ENCODE results near the gene SZT2. TPM values are rescaled to one million over a fixed set of nuclear protein-coding genes. Genes with fewer than 3 reads are reported as not detected.
"Not testable (repeated sequence)": the region's sequence is repeated elsewhere in the genome, so short reads cannot be mapped to it uniquely, and the experiment has no call there.

SZT2 gene
- total RNA-seq, 2 donors from 2014 or later: 51.4 to 51.6 TPM

GRCh38 chr1:43453442-43454269 lies 64.0 kb downstream of the SZT2 start, which contains the start of gene HYI:
TSS of gene HYI (minus strand) at chr1:43453931. CDS start at chr1:43453793, 138 bp downstream.
- Mint-ChIP-seq H3K27ac (peak within 1 kb of the TSS; percentile 87), H3K4me3 (peak within 1 kb of the TSS; percentile 89 to 95), H3K27me3 (ENCODE audit: low read depth) (peaks cover 19% of the 10 kb centered on the region), H3K9me3 (peaks cover 0 to 2% of the 10 kb centered on the region in 2 donors), H3K4me1 (ENCODE audit: low read depth) (peaks cover 22% of the 10 kb centered on the region), H3K36me3 (ENCODE audit: insufficient read depth in 2 of 2) (peaks cover 9 to 11% of the 10 kb centered on the region in 2 donors)
- DNase-seq (peak; percentile 76 to 80), ATAC-seq (replicated peaks in 1 of 2) (peak; percentile 72 to 73)

DNA sequence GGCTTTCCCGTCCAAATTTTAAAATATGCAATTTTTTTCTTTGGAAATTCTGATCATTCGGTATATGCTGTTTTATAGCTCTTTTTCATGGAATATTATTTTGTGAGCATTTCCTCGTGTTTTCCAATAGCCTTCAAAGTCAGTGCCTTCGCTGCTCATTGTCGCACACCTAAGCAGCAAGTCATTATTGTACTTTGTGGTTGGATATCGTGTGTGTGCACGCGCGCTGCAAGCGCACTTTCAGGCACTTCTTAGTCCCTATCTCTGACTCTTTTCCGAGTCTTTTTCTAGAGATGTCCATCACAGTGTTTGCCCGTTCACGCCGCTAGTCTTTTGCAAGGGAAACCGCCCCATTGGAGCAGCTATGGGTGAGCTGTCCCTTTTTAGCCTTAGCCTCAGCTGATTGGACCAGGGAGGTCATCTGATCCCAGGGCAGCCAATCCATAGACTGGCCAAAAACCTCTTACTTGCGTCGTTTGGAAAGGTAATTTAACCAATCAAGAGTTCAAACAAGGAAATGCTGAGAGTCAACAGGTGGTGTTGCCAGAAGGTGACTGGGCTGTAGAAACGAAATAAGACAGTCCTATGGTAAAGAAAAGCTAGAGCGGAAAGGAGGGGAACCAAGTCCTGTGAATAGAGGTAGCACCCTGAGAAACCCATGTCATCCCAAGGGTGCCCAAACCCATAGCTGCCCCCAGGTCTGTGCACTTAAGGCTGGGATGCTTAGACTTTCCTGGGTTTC lies 64.7 kb downstream of the SZT2 start:
- peak; percentile 87 to 88 for ATAC-seq (replicated peaks in 1 of 2)

DNA sequence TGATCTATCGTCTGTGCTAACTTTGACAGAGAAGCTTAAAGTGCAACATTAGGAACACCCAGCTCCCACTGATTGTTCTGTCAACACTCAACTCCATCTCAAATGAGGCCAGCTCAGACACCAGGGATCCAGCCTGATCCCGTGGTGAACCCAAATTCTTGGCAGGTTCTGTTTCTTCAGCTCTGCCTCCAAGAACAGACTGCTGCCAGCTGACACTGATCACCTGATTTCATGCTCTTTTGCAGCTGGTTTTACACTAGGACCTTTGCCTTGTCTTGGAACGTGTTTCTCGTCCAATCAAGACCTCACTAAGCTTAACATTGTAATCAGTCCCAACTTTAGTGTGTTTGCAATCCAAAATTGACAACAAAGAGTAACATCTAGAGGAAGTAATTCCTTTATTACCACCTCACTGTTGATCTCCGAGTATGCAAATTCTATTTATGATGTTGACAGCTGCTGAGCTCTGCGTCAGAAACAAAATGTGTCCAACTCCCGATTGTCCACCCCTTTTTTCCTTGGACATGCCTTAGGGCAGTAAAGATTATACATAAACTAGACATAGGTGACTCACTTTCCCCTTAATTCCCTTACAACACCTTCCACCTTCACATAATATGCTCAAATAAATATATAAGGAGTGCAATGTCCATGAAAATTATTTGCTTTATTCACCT lies 65.7 kb downstream of the SZT2 start:
- no peak overlapping the region for H3K27ac Mint-ChIP-seq

More for the DNA sequence above, 64.7 kb downstream of the SZT2 start:
- peaks cover 9% of the 10 kb centered on the region in 2 donors for H3K36me3 Mint-ChIP-seq (ENCODE audit: insufficient read depth in 2 of 2)
- H3K4me3 Mint-ChIP-seq: peak overlapping the region; percentile 89 to 95
- peaks cover 22% of the 10 kb centered on the region for H3K4me1 Mint-ChIP-seq (ENCODE audit: low read depth)
- H3K27ac Mint-ChIP-seq: peak overlapping the region; percentile 87
- DNase-seq: peak; percentile 71 to 77
- peaks cover 23% of the 10 kb centered on the region for H3K27me3 Mint-ChIP-seq (ENCODE audit: low read depth)
- H3K9me3 Mint-ChIP-seq: peaks cover 0 to 2% of the 10 kb centered on the region in 2 donors

GRCh38 chr1:43458379-43458778 lies 68.7 kb downstream of the SZT2 start:
- Mint-ChIP-seq H3K4me1 (ENCODE audit: low read depth) (peaks cover 11% of the 10 kb centered on the region), H3K27me3 (ENCODE audit: low read depth) (peaks cover 23% of the 10 kb centered on the region)
- DNase-seq; H3K27ac Mint-ChIP-seq; ATAC-seq (replicated peaks in 1 of 2); H3K4me3 Mint-ChIP-seq; H3K9me3 Mint-ChIP-seq; H3K36me3 Mint-ChIP-seq (ENCODE audit: insufficient read depth in 2 of 2): not testable (repeated sequence)

More for the DNA sequence above, 65.7 kb downstream of the SZT2 start:
- ATAC-seq (replicated peaks in 1 of 2): no peak
- DNase-seq: no peak
- peaks cover 23% of the 10 kb centered on the region for H3K27me3 Mint-ChIP-seq (ENCODE audit: low read depth)
- H3K4me3 Mint-ChIP-seq: peak overlapping the region in 1 of 2 donors; percentile 29
- peaks cover 9% of the 10 kb centered on the region in 2 donors for H3K36me3 Mint-ChIP-seq (ENCODE audit: insufficient read depth in 2 of 2)
- peaks cover 22% of the 10 kb centered on the region for H3K4me1 Mint-ChIP-seq (ENCODE audit: low read depth)
- H3K9me3 Mint-ChIP-seq: peaks cover 0 to 2% of the 10 kb centered on the region in 2 donors

- peak overlapping the region; percentile 67 for H3K27ac Mint-ChIP-seq
- H3K4me1 Mint-ChIP-seq (ENCODE audit: low read depth): peaks cover 2% of the 10 kb centered on the region
- DNase-seq: no peak
- no peak overlapping the region for H3K4me3 Mint-ChIP-seq
- peaks cover 13% of the 10 kb centered on the region for H3K27me3 Mint-ChIP-seq (ENCODE audit: low read depth)
- ATAC-seq (replicated peaks in 1 of 2): no peak
- no peaks in the 10 kb centered on the region for H3K36me3 Mint-ChIP-seq (ENCODE audit: insufficient read depth in 2 of 2)
- H3K9me3 Mint-ChIP-seq: no peaks in the 10 kb centered on the region
Observed at GRCh38 chr1:43460988-43461693, 71.4 kb downstream of the SZT2 start.

DNA sequence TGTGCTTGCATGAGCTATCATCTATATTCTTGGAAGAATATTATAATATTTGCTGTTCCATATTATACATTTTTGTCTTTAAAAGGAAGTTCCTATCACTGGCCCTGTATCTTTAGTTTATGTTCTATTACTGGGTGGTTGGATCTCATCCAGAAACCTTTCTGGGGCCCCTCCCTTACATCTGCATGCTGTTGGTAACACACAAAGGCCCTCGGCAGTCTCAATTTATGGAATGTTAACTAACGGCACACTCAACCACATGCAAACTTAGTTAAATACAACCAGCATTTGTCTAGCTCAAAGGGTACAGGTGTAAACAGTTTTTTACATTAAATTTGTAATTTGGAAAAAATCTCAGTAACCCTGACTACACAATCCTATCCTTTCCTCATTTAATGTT lies 73.8 kb downstream of the SZT2 start:
- H3K36me3 Mint-ChIP-seq (ENCODE audit: insufficient read depth in 2 of 2): no peaks in the 10 kb centered on the region
- no peak overlapping the region for H3K4me3 Mint-ChIP-seq
- ATAC-seq (replicated peaks in 1 of 2) (no peak), DNase-seq (no peak)
- peaks cover 6% of the 10 kb centered on the region for H3K27me3 Mint-ChIP-seq (ENCODE audit: low read depth)
- H3K9me3 Mint-ChIP-seq: no peaks in the 10 kb centered on the region
- H3K27ac Mint-ChIP-seq: no peak overlapping the region
- peaks cover 8% of the 10 kb centered on the region for H3K4me1 Mint-ChIP-seq (ENCODE audit: low read depth)

DNA sequence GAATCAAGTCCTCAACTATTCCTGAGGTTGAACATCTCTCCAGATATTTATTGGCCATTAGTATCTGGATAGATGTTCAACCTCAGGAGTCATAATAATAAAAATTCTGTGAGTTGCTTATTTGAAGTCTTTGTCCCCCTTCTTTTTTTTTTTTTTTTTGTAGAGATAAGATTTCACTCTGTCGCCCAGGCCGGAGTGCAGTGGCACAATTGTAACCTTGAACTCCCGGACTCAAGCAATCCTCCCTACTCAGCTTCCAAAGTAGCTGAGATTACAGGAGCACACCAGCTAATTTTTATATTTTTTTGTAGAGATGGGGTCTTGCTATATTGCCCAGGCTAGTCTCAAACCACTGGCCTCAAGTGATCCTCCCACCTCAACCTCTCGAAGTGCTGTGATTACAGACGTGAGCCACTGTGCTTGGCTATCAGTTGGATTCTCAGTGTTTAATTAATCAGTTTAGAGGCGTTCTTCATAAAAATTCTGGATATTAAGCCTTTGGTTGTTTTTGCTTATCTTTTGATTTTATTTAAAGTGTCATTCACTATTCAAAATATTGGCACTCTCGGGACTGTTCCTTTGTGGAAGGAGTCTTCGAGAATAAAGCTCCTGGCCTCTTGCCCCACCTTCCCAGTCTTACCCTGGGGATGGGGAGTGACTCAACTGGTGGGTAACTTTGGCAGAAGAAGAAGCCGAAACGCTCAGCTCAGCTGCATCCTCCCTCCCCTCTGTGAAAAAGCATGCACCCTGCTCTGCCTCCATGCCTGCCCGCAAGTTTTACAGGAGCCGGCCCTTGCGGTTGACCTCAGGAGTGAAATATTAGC lies 75.2 kb downstream of the SZT2 start:
- no peak overlapping the region for H3K4me3 Mint-ChIP-seq
- H3K9me3 Mint-ChIP-seq: no peaks in the 10 kb centered on the region
- no peak overlapping the region for H3K27ac Mint-ChIP-seq
- peaks cover 8% of the 10 kb centered on the region for H3K4me1 Mint-ChIP-seq (ENCODE audit: low read depth)
- no peaks in the 10 kb centered on the region for H3K27me3 Mint-ChIP-seq (ENCODE audit: low read depth)
- ATAC-seq (replicated peaks in 1 of 2) (no peak), DNase-seq (no peak)
- no peaks in the 10 kb centered on the region for H3K36me3 Mint-ChIP-seq (ENCODE audit: insufficient read depth in 2 of 2)

GRCh38 chr1:43465505-43466067 lies 75.9 kb downstream of the SZT2 start:
- H3K4me3 Mint-ChIP-seq: no peak overlapping the region
- ATAC-seq (replicated peaks in 1 of 2): no peak
- no peaks in the 10 kb centered on the region for H3K27me3 Mint-ChIP-seq (ENCODE audit: low read depth)
- peaks cover 8% of the 10 kb centered on the region for H3K4me1 Mint-ChIP-seq (ENCODE audit: low read depth)
- H3K9me3 Mint-ChIP-seq: no peaks in the 10 kb centered on the region
- H3K36me3 Mint-ChIP-seq (ENCODE audit: insufficient read depth in 2 of 2): no peaks in the 10 kb centered on the region
- no peak overlapping the region for H3K27ac Mint-ChIP-seq
- no peak for DNase-seq

GRCh38 chr1:43466403-43466802 lies 76.7 kb downstream of the SZT2 start:
- H3K4me1 Mint-ChIP-seq (ENCODE audit: low read depth): peaks cover 8% of the 10 kb centered on the region
- no peaks in the 10 kb centered on the region for H3K9me3 Mint-ChIP-seq
- H3K27ac Mint-ChIP-seq: no peak overlapping the region
- H3K4me3 Mint-ChIP-seq: no peak overlapping the region
- no peak for ATAC-seq (replicated peaks in 1 of 2)
- H3K27me3 Mint-ChIP-seq (ENCODE audit: low read depth): no peaks in the 10 kb centered on the region
- H3K36me3 Mint-ChIP-seq (ENCODE audit: insufficient read depth in 2 of 2): no peaks in the 10 kb centered on the region
- DNase-seq: no peak

- Mint-ChIP-seq H3K27ac (no peak overlapping the region), H3K4me3 (no peak overlapping the region), H3K27me3 (ENCODE audit: low read depth) (no peaks in the 10 kb centered on the region), H3K9me3 (no peaks in the 10 kb centered on the region), H3K4me1 (ENCODE audit: low read depth) (peaks cover 8% of the 10 kb centered on the region), H3K36me3 (ENCODE audit: insufficient read depth in 2 of 2) (no peaks in the 10 kb centered on the region)
- DNase-seq (no peak), ATAC-seq (replicated peaks in 1 of 2) (no peak)
Observed at GRCh38 chr1:43468414-43468813, 78.7 kb downstream of the SZT2 start.

GRCh38 chr1:43469932-43470331 lies 80.2 kb downstream of the SZT2 start:
- Mint-ChIP-seq H3K27me3 (ENCODE audit: low read depth) (no peaks in the 10 kb centered on the region), H3K4me3 (no peak overlapping the region), H3K27ac (no peak overlapping the region), H3K4me1 (ENCODE audit: low read depth) (peaks cover 8% of the 10 kb centered on the region), H3K36me3 (ENCODE audit: insufficient read depth in 2 of 2) (no peaks in the 10 kb centered on the region), H3K9me3 (no peaks in the 10 kb centered on the region)
- DNase-seq (no peak), ATAC-seq (replicated peaks in 1 of 2) (no peak)

DNA sequence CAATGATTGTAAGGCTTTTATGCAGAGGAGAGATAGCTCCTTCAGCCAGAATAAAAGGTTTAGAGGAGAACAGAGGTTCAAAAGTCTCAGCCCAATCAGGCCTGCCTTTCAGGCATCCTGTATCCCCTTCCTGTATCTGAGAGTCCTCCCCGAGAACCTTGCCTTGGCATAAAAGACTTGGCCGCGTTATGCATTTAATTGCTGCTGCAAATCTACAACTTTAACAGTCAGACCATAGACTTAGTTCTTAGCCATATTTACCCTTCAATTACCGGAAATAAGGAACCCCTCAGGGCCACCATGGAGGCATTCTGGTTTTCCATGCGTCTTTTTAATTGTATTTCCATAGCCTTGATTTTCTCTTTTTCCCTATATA lies 82.4 kb downstream of the SZT2 start:
- H3K27ac Mint-ChIP-seq: no peak overlapping the region
- H3K9me3 Mint-ChIP-seq: no peaks in the 10 kb centered on the region
- H3K27me3 Mint-ChIP-seq (ENCODE audit: low read depth): no peaks in the 10 kb centered on the region
- no peak overlapping the region for H3K4me3 Mint-ChIP-seq
- no peak for DNase-seq
- H3K36me3 Mint-ChIP-seq (ENCODE audit: insufficient read depth in 2 of 2): no peaks in the 10 kb centered on the region
- H3K4me1 Mint-ChIP-seq (ENCODE audit: low read depth): no peaks in the 10 kb centered on the region
- ATAC-seq (replicated peaks in 1 of 2): no peak

Data from activated T-cell treated with anti-CD3 and anti-CD28 coated beads, Interleukin-2, amount 50 U/mL, for 72 hours (primary cell).